SK-N-SH (cell line): ENCODE data around the gene MYO9A. TPM values are rescaled to one million over a fixed set of nuclear protein-coding genes. Genes with fewer than 3 reads are reported as not detected.

Experiments used
- CTCF ChIA-PET: fragments of 300-600, 350-600 bp; formaldehyde crosslinking; extraction: SDS; loops from one replicate; lab custom pipeline; 2021; lab: Yijun Ruan, JAX
- POLR2A ChIA-PET: fragments of 350-600 bp; sonication (Branson Sonifier 250); formaldehyde crosslinking; extraction: SDS; loops from one replicate; lab custom pipeline; 2020; ENCODE audit warnings: antibody characterized with exemption, inconsistent platforms; lab: Yijun Ruan, JAX
- DNase-seq: peaks from one replicate; pipeline ENCODE4 v3.0.0; 2012
- H2AFZ ChIP-seq: fragments of 200-600 bp; sonication (generic); 2 replicates; pipeline ENCODE4 v1.8.1; 2016; ENCODE audit warnings: antibody characterized with exemption, mild to moderate bottlenecking, low read depth
- H3F3A ChIP-seq: fragments of 200-600 bp; sonication (generic); replicated peaks from 2 replicates; pipeline ENCODE3; 2016; ENCODE audit warnings: antibody characterized with exemption, mild to moderate bottlenecking; ENCODE audit not compliant: insufficient read depth
- H3K27ac ChIP-seq, 2 experiments: fragments of 200-500 bp in 1 of 2; fragments of 200-600 bp in 1 of 2; sonication (Bioruptor generic) in 1 of 2; sonication (generic), shearing (Covaris generic) in 1 of 2; 2 replicates each; pipeline versions ENCODE4 v1.5.1 to v1.6.1; 2014 to 2016; ENCODE audit warnings: low read depth in 2 of 2, inconsistent platforms in 1 of 2, low read length in 1 of 2, mild to moderate bottlenecking in 1 of 2, mixed read lengths in 1 of 2
- H3K27me3 ChIP-seq: fragments of 200-600 bp; sonication (generic), shearing (Covaris generic); 2 replicates; pipeline ENCODE4 v1.6.1; 2016; ENCODE audit warnings: mixed run types; ENCODE audit not compliant: insufficient read depth
- H3K36me3 ChIP-seq, 2 experiments: fragments of 200-500 bp in 1 of 2; fragments of 200-600 bp in 1 of 2; sonication (Bioruptor generic) in 1 of 2; sonication (generic) in 1 of 2; replicated peaks in 1 of 2; 2 replicates each; pipeline versions ENCODE3 to v1.5.1; 2014 to 2016; ENCODE audit warnings: low read length in 1 of 2, mild to moderate bottlenecking in 1 of 2; ENCODE audit not compliant: insufficient read depth in 2 of 2, control insufficient read depth in 1 of 2
- H3K4me1 ChIP-seq, 2 experiments: fragments of 200-500 bp in 1 of 2; fragments of 200-600 bp in 1 of 2; sonication (Bioruptor generic) in 1 of 2; sonication (generic), shearing (Covaris generic) in 1 of 2; 2 replicates each; pipeline versions ENCODE4 v1.5.1 to v1.6.1; 2014 to 2016; ENCODE audit warnings: low read depth in 1 of 2, low read length in 1 of 2, mixed run types in 1 of 2; ENCODE audit not compliant: insufficient read depth in 2 of 2, control insufficient read depth in 1 of 2
- H3K4me2 ChIP-seq: fragments of 200-600 bp; sonication (generic), shearing (Covaris generic); 2 replicates; pipeline ENCODE4 v1.6.1; 2017; ENCODE audit warnings: mixed run types
- H3K4me3 ChIP-seq, 2 experiments: fragments of 200-500 bp in 1 of 2; fragments of 200-600 bp in 1 of 2; sonication (Bioruptor generic) in 1 of 2; sonication (generic), shearing (Covaris generic) in 1 of 2; 2 replicates each; pipeline versions ENCODE4 v1.5.1 to v1.8.1; 2014 to 2016; ENCODE audit warnings: low read depth in 2 of 2, inconsistent platforms in 1 of 2, low read length in 1 of 2, mild to moderate bottlenecking in 1 of 2, mixed read lengths in 1 of 2, moderate library complexity in 1 of 2
- H3K79me2 ChIP-seq: fragments of 200-600 bp; sonication (generic); 2 replicates; pipeline ENCODE4 v1.8.1; 2017; ENCODE audit warnings: mild to moderate bottlenecking; ENCODE audit not compliant: insufficient read depth
- H3K9ac ChIP-seq: fragments of 200-600 bp; sonication (generic); 2 replicates; pipeline ENCODE4 v1.6.1; 2017; ENCODE audit warnings: mixed run types
- H3K9me2 ChIP-seq: fragments of 200-600 bp; sonication (generic); 2 replicates; pipeline ENCODE4 v1.6.1; 2017; ENCODE audit warnings: mixed run types
- H3K9me3 ChIP-seq: fragments of 200-600 bp; sonication (generic); 2 replicates; pipeline ENCODE4 v1.6.1; 2017; ENCODE audit warnings: mixed run types, mild to moderate bottlenecking, moderate library complexity
- H4K20me1 ChIP-seq: fragments of 200-600 bp; sonication (generic); 2 replicates; pipeline ENCODE4 v1.6.1; 2017; ENCODE audit warnings: mild to moderate bottlenecking, mixed run types; ENCODE audit not compliant: insufficient read depth
- CHD2 ChIP-seq: fragments of 150-350 bp; IDR thresholded peaks from 2 replicates; pipeline ENCODE4 v1.6.1; 2018; ENCODE audit warnings: low read length; ENCODE audit not compliant: partially characterized antibody
- EP300 ChIP-seq, 2 experiments: IDR thresholded peaks; 2 replicates each; pipeline versions ENCODE4 v1.4.0 to v1.6.1; 2012; ENCODE audit warnings: borderline replicate concordance in 1 of 2, low read depth in 1 of 2, low read length in 1 of 2
- EZH2phosphoT487 ChIP-seq: fragments of 200-600 bp; sonication (generic); IDR thresholded peaks from 2 replicates; pipeline ENCODE4 v1.6.1; 2017; ENCODE audit warnings: low read depth, mixed run types, mild to moderate bottlenecking, antibody characterized with exemption, moderate library complexity, borderline replicate concordance
- NFIC ChIP-seq: IDR thresholded peaks from 2 replicates; pipeline ENCODE4 v1.4.0; 2012; ENCODE audit warnings: borderline replicate concordance
- RAD21 ChIP-seq: IDR thresholded peaks from 2 replicates; pipeline ENCODE4 v1.6.1; 2012; ENCODE audit warnings: mild to moderate bottlenecking, low read length
- REST ChIP-seq: IDR thresholded peaks from 2 replicates; pipeline ENCODE4 v1.6.1; 2012; ENCODE audit warnings: mild to moderate bottlenecking, low read depth, low read length, moderate library complexity
- TAF1 ChIP-seq: IDR thresholded peaks from 2 replicates; pipeline ENCODE4 v1.6.1; 2012; ENCODE audit warnings: low read depth, mild to moderate bottlenecking, low read length, moderate library complexity, borderline replicate concordance
- TCF12 ChIP-seq: IDR thresholded peaks from 2 replicates; pipeline ENCODE4 v1.4.0; 2012
- YY1 ChIP-seq: IDR thresholded peaks from 2 replicates; pipeline ENCODE4 v1.4.0; 2012; ENCODE audit warnings: low read depth, mild to moderate bottlenecking
- ZBTB33 ChIP-seq: IDR thresholded peaks from 2 replicates; pipeline ENCODE4 v1.4.0; 2012; ENCODE audit warnings: low read depth, borderline replicate concordance
- WGBS: methylation state at CpG from one replicate; pipeline ENCODE4 v1.1.6; 2017; ENCODE audit warnings: low lambda C conversion rate; 5-methylcytosine and 5-hydroxymethylcytosine counted together
- polyA plus RNA-seq, 3 experiments: library from polyadenylated mRNA; depleted of rRNA; stranded (reverse); fragments of >200 nt; gene quantifications; 2 replicates each; pipeline ENCODE4 v1.2.3, GENCODE V29; 2012

MYO9A gene
- polyA plus RNA-seq, 1 of the 3 experiments (the other 2 are of a cell fraction) = 4.1 TPM

- no peak for TF ChIP-seq EZH2phosphoT487
- no peak for TF ChIP-seq RAD21
- TF ChIP-seq CHD2 = no peak
- no peak for TF ChIP-seq ZBTB33
- TF ChIP-seq NFIC = peak; percentile 79
- peak; percentile 21 to 44; a peak in 2 of 4 replicates for TF ChIP-seq EP300 (IDR thresholded peaks at IDR 0.05; ENCODE audit: borderline replicate concordance in 1 of 2, low read depth in 1 of 2, low read length in 1 of 2)
These were observed 311.5 kb downstream of the MYO9A start (continued) for GRCh38 chr15:71806452-71806931.

GRCh38 chr15:71804695-71805470 lies 313.1 kb downstream of the MYO9A start:
- POLR2A ChIA-PET = no interaction called here
- peaks cover 3% of the 10 kb centered on the region for H3F3A ChIP-seq

More at GRCh38 chr15:71804695-71805470, 313.1 kb downstream of the MYO9A start:
- DNase-seq = peak; percentile 22
- Histone ChIP-seq H2AFZ (no peak overlapping the region), H3K4me3 (no peak overlapping the region), H4K20me1 (no peaks in the 10 kb centered on the region), H3K4me1 (peaks cover 21 to 24% of the 10 kb centered on the region in 2 experiments; a peak in 3 of 4 replicates), H3K9ac (no peak overlapping the region), H3K9me2 (no peaks in the 10 kb centered on the region), H3K9me3 (no peaks in the 10 kb centered on the region), H3K79me2 (no peaks in the 10 kb centered on the region), H3K27me3 (no peaks in the 10 kb centered on the region), H3K4me2 (no peak overlapping the region), H3K27ac (no peak overlapping the region), H3K36me3 (no peaks in the 10 kb centered on the region)
- WGBS = 74% methylated on average over 6 of the region's 6 CpGs
- TF ChIP-seq YY1 = no peak
- TF ChIP-seq REST = no peak
- TF ChIP-seq TAF1 = no peak
- TF ChIP-seq CHD2 = no peak
- TF ChIP-seq TCF12 = no peak
- CTCF ChIA-PET = interaction anchor here (0.6 to 5.2 kb wide), 7 partner anchors 25 to 420 kb away, joined by 3 to 25 read pairs (median 4); no protein-coding TSS in a partner anchor
